GM18499 (cell line): Measurements from ENCODE around the gene NEU4.
"Not testable (repeated sequence)": the region's sequence is repeated elsewhere in the genome, so short reads cannot be mapped to it uniquely, and the experiment has no call there.

Experiments
- ATAC-seq: cut with Tn5 transposase; IDR thresholded peaks from one replicate; pipeline ENCODE4 v1.9.1; 2021; ENCODE audit warnings: moderate number of reproducible peaks; ENCODE audit not compliant: insufficient read depth, unreplicated experiment

Gene NEU4

GRCh38 chr2:241774419-241775222, 34.4 kb upstream of the NEU4 start:
- ATAC-seq = no peak

GRCh38 chr2:241775223-241776177, 33.5 kb upstream of the NEU4 start:
- ATAC-seq = no peak

- no peak for ATAC-seq
Observed at GRCh38 chr2:241776336-241777169, 32.4 kb upstream of the NEU4 start, which contains the start of gene GAL3ST2. Gene GAL3ST2, plus strand, starts transcription at chr2:241776822. Its CDS starts 134 bp downstream, at chr2:241776956.

- ATAC-seq = no peak
Observed at GRCh38 chr2:241777170-241777685, 31.8 kb upstream of the NEU4 start.

- no peak for ATAC-seq
Observed at GRCh38 chr2:241777686-241778627, 31.0 kb upstream of the NEU4 start.

GRCh38 chr2:241780939-241781569, 27.9 kb upstream of the NEU4 start:
- ATAC-seq = no peak

GRCh38 chr2:241782053-241782452, 26.9 kb upstream of the NEU4 start:
- ATAC-seq = not testable (repeated sequence)

- ATAC-seq = no peak
Observed at GRCh38 chr2:241788135-241788534, 20.9 kb upstream of the NEU4 start.

- no peak for ATAC-seq
Observed at GRCh38 chr2:241788572-241788971, 20.4 kb upstream of the NEU4 start.

- ATAC-seq = not testable (repeated sequence)
Observed at GRCh38 chr2:241791385-241791784, 17.6 kb upstream of the NEU4 start.

- no peak for ATAC-seq
Observed at GRCh38 chr2:241793385-241793784, 15.6 kb upstream of the NEU4 start.

GRCh38 chr2:241794250-241794823, 14.7 kb upstream of the NEU4 start:
- no peak for ATAC-seq

GRCh38 chr2:241795021-241795999, 13.7 kb upstream of the NEU4 start:
- no peak for ATAC-seq

GRCh38 chr2:241796209-241796608, 12.8 kb upstream of the NEU4 start:
- ATAC-seq = no peak

GRCh38 chr2:241796610-241797138, 12.3 kb upstream of the NEU4 start:
- ATAC-seq = no peak

GRCh38 chr2:241797441-241798080, 11.4 kb upstream of the NEU4 start:
- no peak for ATAC-seq
